H9 (cell line): Measurements from ENCODE around the gene CDK14. TPM values are rescaled to one million over a fixed set of nuclear protein-coding genes. Genes with fewer than 3 reads are reported as not detected.

Source experiments
- DNase-seq: peaks from one replicate; pipeline ENCODE4 v3.0.0-alpha.2; 2017
- H2AFZ ChIP-seq: one replicate; pipeline ENCODE4 v1.6.1; 2013; ENCODE audit warnings: mild to moderate bottlenecking, low read length, control low read depth, moderate library complexity
- H2AK5ac ChIP-seq: 2 replicates; pipeline ENCODE4 v1.6.1; 2013; ENCODE audit warnings: low read length, control low read depth, mixed read lengths; ENCODE audit not compliant: insufficient read length
- H2BK120ac ChIP-seq: one replicate; pipeline ENCODE4 v1.6.1; 2013; ENCODE audit warnings: low read depth, mild to moderate bottlenecking, low read length, control low read depth, inconsistent platforms; ENCODE audit not compliant: poor library complexity, severe bottlenecking
- H2BK12ac ChIP-seq: 2 replicates; pipeline ENCODE4 v1.6.1; 2013; ENCODE audit warnings: low read length, control low read depth, mixed read lengths, low read depth; ENCODE audit not compliant: insufficient read length
- H2BK15ac ChIP-seq: 2 replicates; pipeline ENCODE4 v1.6.1; 2013; ENCODE audit warnings: low read depth, low read length, control low read depth
- H2BK20ac ChIP-seq: one replicate; pipeline ENCODE4 v1.6.1; 2013; ENCODE audit warnings: low read depth, mild to moderate bottlenecking, low read length, control low read depth, inconsistent platforms; ENCODE audit not compliant: poor library complexity, severe bottlenecking
- H2BK5ac ChIP-seq: 2 replicates; pipeline ENCODE4 v1.6.1; 2013; ENCODE audit warnings: low read length, control low read depth, mixed read lengths; ENCODE audit not compliant: insufficient read length
- H3K14ac ChIP-seq: 2 replicates; pipeline ENCODE4 v1.6.1; 2013; ENCODE audit warnings: low read length, control low read depth; ENCODE audit not compliant: insufficient read depth
- H3K18ac ChIP-seq: 2 replicates; pipeline ENCODE4 v1.6.1; 2013; ENCODE audit warnings: low read depth, mild to moderate bottlenecking, mixed read lengths, low read length, control low read depth; ENCODE audit not compliant: insufficient read length
- H3K23ac ChIP-seq: 2 replicates; pipeline ENCODE4 v1.6.1; 2013; ENCODE audit warnings: low read length, control low read depth, mixed read lengths, low read depth; ENCODE audit not compliant: insufficient read length
- H3K23me2 ChIP-seq: 2 replicates; pipeline ENCODE4 v1.6.1; 2013; ENCODE audit warnings: low read depth, mild to moderate bottlenecking, mixed read lengths, low read length, control low read depth; ENCODE audit not compliant: insufficient read length, poor library complexity, severe bottlenecking
- H3K27ac ChIP-seq: 2 replicates; pipeline ENCODE4 v1.5.1; 2013; ENCODE audit warnings: low read length, control low read depth, mixed read lengths, low read depth; ENCODE audit not compliant: insufficient read length
- H3K27me3 ChIP-seq: 2 replicates; pipeline ENCODE4 v1.6.1; 2013; ENCODE audit warnings: low read length, control low read depth, inconsistent platforms; ENCODE audit not compliant: insufficient read depth
- H3K4ac ChIP-seq: 2 replicates; pipeline ENCODE4 v1.6.1; 2013; ENCODE audit warnings: low read depth, mild to moderate bottlenecking, control low read depth, inconsistent platforms, low read length, moderate library complexity
- H3K4me1 ChIP-seq: 2 replicates; pipeline ENCODE4 v1.6.1; 2013; ENCODE audit warnings: low read length, control low read depth, inconsistent platforms; ENCODE audit not compliant: insufficient read depth
- H3K4me2 ChIP-seq: 2 replicates; pipeline ENCODE4 v1.6.1; 2013; ENCODE audit warnings: low read length, control low read depth, mixed read lengths; ENCODE audit not compliant: insufficient read length, insufficient read depth
- H3K56ac ChIP-seq: 2 replicates; pipeline ENCODE4 v1.6.1; 2013; ENCODE audit warnings: low read depth, mild to moderate bottlenecking, mixed read lengths, low read length, control low read depth; ENCODE audit not compliant: insufficient read length
- H3K79me1 ChIP-seq: 2 replicates; pipeline ENCODE4 v1.6.1; 2013; ENCODE audit warnings: low read depth, mild to moderate bottlenecking, moderate library complexity, low read length, control low read depth, inconsistent platforms; ENCODE audit not compliant: insufficient read depth, poor library complexity, severe bottlenecking
- H3K79me2 ChIP-seq: 2 replicates; pipeline ENCODE4 v1.6.1; 2013; ENCODE audit warnings: low read length, control low read depth, inconsistent platforms; ENCODE audit not compliant: insufficient read depth
- H3K9ac ChIP-seq: 2 replicates; pipeline ENCODE4 v1.6.1; 2013; ENCODE audit warnings: low read length, control low read depth, mixed read lengths; ENCODE audit not compliant: insufficient read length; ENCODE audit errors: extremely low read depth
- H3K9me3 ChIP-seq: one replicate; pipeline ENCODE4 v1.6.1; 2013; ENCODE audit warnings: low read depth, low read length, inconsistent platforms; ENCODE audit not compliant: control insufficient read depth
- H3T11ph ChIP-seq: one replicate; pipeline ENCODE4 v1.6.1; 2013; ENCODE audit warnings: mild to moderate bottlenecking, low read length, control low read depth, inconsistent platforms
- H4K20me1 ChIP-seq: one replicate; pipeline ENCODE4 v1.6.1; 2013; ENCODE audit not compliant: control insufficient read depth, insufficient read length, insufficient read depth
- H4K5ac ChIP-seq: 2 replicates; pipeline ENCODE4 v1.6.1; 2013; ENCODE audit warnings: low read depth, mild to moderate bottlenecking, mixed read lengths, low read length, control low read depth; ENCODE audit not compliant: insufficient read length
- H4K8ac ChIP-seq: replicated peaks from 2 replicates; pipeline ENCODE4 v1.6.1; 2013; ENCODE audit warnings: low read length, control low read depth, mixed read lengths, low read depth; ENCODE audit not compliant: insufficient read length
- H4K91ac ChIP-seq: 2 replicates; pipeline ENCODE4 v1.6.1; 2013; ENCODE audit warnings: low read depth, mild to moderate bottlenecking, moderate library complexity, mixed read lengths, low read length, control low read depth; ENCODE audit not compliant: insufficient read length
- H3K27ac Mint-ChIP-seq, 3 experiments: 2 replicates in 2 of 3; 3 replicates in 1 of 3; pipeline ENCODE4 v1.8.0; 2020 to 2021; ENCODE audit warnings: mixed read lengths in 3 of 3, mild to moderate bottlenecking in 1 of 3, moderate library complexity in 1 of 3
- H3K27me3 Mint-ChIP-seq: 2 replicates; pipeline ENCODE4 v1.8.0; 2021; ENCODE audit warnings: low read depth, mild to moderate bottlenecking, moderate library complexity, mixed read lengths
- H3K36me3 Mint-ChIP-seq, 3 experiments: 2 replicates in 2 of 3; 3 replicates in 1 of 3; pipeline ENCODE4 v1.8.0; 2020 to 2021; ENCODE audit warnings: low read depth in 3 of 3, mixed read lengths in 3 of 3; ENCODE audit not compliant: insufficient read depth in 1 of 3
- H3K4me1 Mint-ChIP-seq, 2 experiments: 2 replicates each; pipeline ENCODE4 v1.8.0; 2020; ENCODE audit warnings: mixed read lengths in 2 of 2
- H3K4me3 Mint-ChIP-seq, 2 experiments: 2 replicates in 1 of 2; 3 replicates in 1 of 2; pipeline ENCODE4 v1.8.0; 2020 to 2021; ENCODE audit warnings: mild to moderate bottlenecking in 2 of 2, mixed read lengths in 2 of 2, moderate library complexity in 1 of 2
- H3K9me3 Mint-ChIP-seq, 2 experiments: 2 replicates in 1 of 2; 3 replicates in 1 of 2; pipeline ENCODE4 v1.8.0; 2020; ENCODE audit warnings: mild to moderate bottlenecking in 2 of 2, mixed read lengths in 2 of 2, moderate library complexity in 1 of 2
- CTCF ChIP-seq: fragments of 200-600 bp; sonication (generic); conservative IDR thresholded peaks from 3 replicates; pipeline ENCODE4 v1.8.0; 2021; ENCODE audit warnings: antibody characterized with exemption, mild to moderate bottlenecking
- WGBS: extraction: QIAGEN DNeasy Blood & Tissue Kit; methylation state at CpG from one replicate; pipeline ENCODE4 v1.1.7; 2013; ENCODE audit warnings: missing lambda C conversion rate, low lambda C conversion rate, mixed read lengths; ENCODE audit not compliant: insufficient read length; ENCODE audit errors: extremely low coverage; 5-methylcytosine and 5-hydroxymethylcytosine counted together
- total RNA-seq: library from RNA; stranded (reverse); gene quantifications from 2 replicates; pipeline ENCODE4 v1.2.1, GENCODE V29; 2021

CDK14 gene
- total RNA-seq, 1 experiment from 2014 or later = 23.9 TPM

DNA sequence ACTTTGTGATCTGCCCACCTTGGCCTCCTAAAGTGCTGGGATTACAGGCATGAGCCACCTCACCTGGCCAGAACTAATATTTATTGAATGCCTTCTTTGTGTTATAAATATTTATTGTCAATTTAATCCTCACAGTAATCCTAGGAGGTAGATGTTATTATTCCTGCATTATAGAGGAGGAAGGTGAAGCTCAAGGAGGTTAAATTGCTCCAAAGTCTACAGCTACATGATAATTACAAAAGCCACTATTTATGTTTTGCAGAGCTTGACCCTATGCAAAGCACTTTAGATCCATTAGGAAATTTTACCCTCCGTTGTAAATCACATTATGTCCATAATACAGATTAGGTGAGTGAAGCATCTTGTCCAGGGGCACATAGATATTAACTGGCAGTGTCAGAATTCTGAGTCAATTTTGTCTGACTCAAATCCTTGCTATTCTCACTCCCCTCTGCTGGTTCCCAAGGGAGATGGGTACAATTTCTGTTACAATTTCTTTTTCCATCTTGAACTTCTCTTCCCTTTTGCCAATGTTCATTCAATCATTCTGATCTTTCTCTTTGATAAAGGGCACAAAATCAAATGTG lies 25.7 kb upstream of the CDK14 start:
- Mint-ChIP-seq H3K4me1 (no peaks in the 10 kb centered on the region), H3K4me3 (no peak overlapping the region), H3K27me3 (no peaks in the 10 kb centered on the region), H3K9me3 (no peaks in the 10 kb centered on the region), H3K36me3 (no peaks in the 10 kb centered on the region), H3K27ac (no peak overlapping the region)
- Histone ChIP-seq H2AFZ (no peak overlapping the region), H3K23me2 (no peaks in the 10 kb centered on the region), H3K27ac (no peak overlapping the region), H4K91ac (no peak overlapping the region), H4K8ac (no peak overlapping the region), H3K56ac (no peak overlapping the region), H3K4me2 (no peak overlapping the region), H2AK5ac (no peak overlapping the region), H2BK20ac (no peak overlapping the region), H3K27me3 (no peaks in the 10 kb centered on the region), H2BK5ac (no peak overlapping the region), H2BK12ac (no peak overlapping the region), H3K14ac (no peak overlapping the region), H2BK15ac (no peak overlapping the region), H3T11ph (no peak overlapping the region), H3K79me1 (no peaks in the 10 kb centered on the region), H2BK120ac (no peak overlapping the region), H3K9ac (no peak overlapping the region), H3K4ac (no peak overlapping the region), H3K79me2 (no peaks in the 10 kb centered on the region), H3K23ac (no peak overlapping the region), H4K5ac (no peak overlapping the region), H4K20me1 (no peaks in the 10 kb centered on the region), H3K18ac (no peak overlapping the region), H3K4me1 (no peaks in the 10 kb centered on the region), H3K9me3 (no peaks in the 10 kb centered on the region)
- WGBS = no CpG with 5 or more reads among the region's 1 CpG
- no peak for TF ChIP-seq CTCF
- no peak for DNase-seq
